HK-2 (cell line): ENCODE data around the gene KCTD19.

Source experiments
- DNase-seq: peaks from one replicate; pipeline ENCODE4 v3.0.0-alpha.2; 2018; ENCODE audit not compliant: unreplicated experiment

The KCTD19 gene

DNA sequence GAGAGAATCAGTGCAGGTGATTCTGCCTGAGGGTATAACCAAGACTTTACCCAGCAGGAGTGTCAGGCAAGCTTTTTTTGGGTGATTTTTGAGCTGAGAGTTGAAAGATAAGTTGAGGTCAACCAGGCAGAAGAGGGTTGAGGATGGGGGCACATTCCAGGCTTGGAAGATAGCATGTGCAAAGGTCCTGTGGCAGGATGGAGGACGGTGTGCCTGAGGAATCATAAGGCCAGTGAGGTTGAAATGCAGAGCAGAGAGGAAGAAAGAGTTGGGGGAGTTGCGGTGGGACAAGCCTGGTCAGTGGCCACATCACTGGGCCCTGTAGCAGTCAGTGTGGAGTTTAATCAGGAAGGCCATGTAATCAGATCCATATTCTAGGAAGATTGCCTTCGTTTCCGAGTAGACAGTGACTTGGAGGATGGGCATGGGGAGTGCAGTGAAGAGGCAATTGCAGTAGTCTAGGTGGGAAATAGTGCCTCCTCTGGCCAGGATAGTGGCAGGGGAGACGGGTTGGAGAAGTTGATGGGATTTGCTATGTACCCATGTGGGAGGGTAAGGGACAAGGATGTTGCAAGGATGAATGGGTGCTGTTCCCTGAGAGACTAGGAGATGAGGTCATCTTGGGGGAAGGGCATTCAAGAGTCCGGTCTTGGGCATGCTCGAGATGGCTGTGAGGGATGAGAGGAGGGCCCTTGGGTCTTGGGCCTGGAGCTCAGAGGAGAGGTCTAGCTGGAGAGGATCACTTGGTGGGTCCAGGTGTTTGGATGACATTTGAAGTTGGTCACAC lies 43.3 kb downstream of the KCTD19 start:
- DNase-seq, result no peak

DNA sequence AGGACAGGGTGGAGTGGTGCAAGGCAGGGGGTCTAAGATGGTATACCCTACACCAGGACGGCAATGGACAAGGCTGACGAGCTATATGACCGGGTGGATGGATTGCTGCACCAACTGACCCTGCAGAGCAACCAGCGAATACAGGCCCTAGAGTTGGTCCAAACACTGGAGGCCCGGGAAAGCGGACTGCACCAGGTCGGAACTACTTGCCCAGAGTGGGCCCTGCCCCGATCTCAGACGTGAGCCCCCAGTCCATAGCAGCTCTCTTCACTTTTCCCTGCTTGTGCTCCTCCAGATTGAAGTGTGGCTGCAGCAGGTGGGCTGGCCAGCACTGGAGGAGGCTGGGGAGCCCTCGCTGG lies 44.1 kb downstream of the KCTD19 start:
- no peak for DNase-seq

DNA sequence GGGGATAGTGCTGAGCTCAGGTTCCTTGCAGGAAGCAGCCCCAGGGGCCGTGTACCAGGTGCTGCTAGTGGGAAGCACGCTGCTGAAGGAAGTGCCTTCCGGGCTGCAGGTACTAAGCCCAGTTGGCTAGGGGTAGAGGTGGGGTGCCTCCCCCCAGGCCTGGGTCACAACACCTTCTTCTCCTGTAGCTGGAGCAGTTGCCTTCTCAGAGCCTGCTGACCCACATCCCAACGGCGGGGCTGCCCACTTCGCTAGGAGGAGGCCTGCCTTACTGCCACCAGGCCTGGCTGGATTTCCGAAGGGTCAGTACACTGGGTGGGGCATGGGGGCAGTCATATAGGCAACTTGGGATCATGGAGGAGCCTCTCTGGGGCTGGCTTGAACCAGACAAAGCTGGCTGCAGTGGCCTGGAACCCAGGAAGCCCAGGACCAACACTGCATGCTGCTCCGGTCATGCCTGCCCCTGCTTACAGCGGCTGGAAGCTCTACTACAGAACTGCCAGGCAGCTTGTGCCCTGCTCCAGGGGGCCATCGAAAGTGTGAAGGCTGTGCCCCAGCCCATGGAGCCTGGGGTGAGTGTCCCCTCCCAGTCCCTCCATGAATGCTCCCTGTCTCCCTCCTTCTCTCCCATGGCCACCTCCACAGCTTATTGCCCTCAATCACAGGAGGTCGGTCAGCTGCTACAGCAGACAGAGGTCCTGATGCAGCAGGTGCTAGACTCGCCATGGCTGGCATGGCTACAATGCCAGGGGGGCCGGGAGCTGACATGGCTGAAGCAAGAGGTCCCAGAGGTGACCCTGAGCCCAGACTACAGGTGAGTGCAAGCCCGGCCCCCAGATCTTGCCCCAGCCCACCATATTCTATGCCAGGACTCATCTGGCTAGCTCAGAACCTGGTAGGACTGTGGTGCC lies 44.8 kb downstream of the KCTD19 start:
- no peak for DNase-seq

DNA sequence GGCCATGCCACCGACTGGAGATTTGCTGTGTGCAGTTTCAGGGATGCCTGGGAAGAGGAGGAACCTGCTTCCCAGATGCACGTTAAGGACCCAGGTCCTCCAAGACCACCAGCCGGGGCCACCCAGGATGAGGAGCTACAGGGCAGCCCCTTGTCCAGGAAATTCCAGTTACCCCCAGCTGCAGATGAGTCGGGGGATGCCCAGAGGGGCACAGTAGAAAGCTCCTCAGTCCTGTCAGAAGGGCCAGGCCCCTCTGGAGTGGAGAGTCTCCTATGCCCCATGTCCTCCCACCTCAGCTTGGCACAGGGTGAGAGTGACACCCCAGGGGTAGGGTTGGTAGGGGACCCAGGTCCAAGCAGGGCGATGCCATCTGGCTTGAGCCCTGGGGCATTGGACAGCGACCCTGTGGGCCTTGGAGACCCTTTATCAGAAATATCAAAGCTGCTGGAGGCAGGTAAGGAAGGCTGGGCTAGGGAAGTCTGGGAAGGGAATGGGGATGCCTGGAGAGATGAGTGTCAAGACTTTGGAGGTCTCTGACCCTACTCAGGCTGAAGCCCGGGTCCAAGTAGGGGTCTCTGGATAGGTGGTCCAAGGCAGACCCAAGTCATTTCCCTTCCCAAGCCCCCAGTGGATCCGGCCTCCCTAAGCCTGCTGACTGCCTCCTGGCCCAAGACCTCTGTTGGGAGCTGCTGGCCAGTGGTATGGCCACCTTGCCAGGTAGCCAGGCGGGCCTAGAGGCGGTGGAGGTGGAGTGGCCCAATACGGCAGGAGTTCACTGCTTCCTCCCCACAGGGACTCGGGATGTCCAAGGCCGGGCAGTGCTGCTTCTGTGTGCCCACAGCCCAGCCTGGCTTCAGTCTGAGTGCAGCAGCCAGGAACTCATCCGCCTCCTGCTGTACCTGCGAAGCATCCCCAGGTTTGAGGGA lies 46.2 kb downstream of the KCTD19 start:
- no peak for DNase-seq

DNA sequence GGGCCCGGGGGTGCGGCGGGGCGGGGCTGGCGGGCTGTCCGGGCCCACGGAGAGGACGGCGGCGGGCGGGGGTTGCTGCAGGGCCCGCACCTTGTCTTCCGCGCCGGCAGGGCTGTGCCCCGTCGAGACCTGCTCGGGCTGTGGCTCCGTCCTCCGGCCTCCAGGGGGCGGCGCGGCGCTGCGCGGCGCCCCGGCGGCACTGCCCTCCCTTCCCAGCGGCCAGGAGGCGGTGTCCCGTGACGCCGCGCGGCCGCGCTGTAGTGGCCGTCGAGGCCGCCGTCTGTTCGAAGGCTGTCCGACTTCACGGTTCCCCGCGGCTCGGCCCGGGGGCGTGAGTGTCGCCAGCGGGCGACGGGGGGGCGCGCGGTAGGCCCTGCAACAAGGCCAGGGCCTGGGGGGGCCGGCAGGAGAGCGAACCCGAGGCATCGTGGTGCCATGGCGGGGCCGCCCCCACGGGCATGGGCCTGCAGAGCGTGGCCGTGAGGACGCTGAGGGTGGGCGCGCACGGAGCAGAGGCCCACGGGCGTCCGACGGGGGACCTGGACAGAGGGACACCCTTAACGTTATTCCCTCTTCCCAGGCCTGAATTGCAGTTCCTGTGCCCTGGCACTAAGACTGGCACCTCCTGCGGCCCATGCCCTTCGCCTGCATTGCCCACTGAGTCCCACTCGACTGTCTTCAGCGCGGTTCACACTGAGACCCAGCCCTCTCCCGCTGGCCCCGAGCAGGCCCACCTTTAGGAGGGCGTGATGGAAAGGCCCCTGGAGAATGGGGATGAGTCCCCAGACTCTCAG lies 47.0 kb downstream of the KCTD19 start, which contains the start of gene PLEKHG4:
TSS of gene PLEKHG4 (plus strand) at position 237 of the 794 bp plus-strand sequence. CDS start at position 750, 513 bp downstream.
- DNase-seq, result peak; percentile 89

GRCh38 chr16:67278773-67279295 lies 47.7 kb downstream of the KCTD19 start:
- no peak for DNase-seq

GRCh38 chr16:67277999-67278772 lies 48.4 kb downstream of the KCTD19 start:
- peak; percentile 73 for DNase-seq

- DNase-seq, result peak; percentile 96
Measured at GRCh38 chr16:67277294-67277998, 49.1 kb downstream of the KCTD19 start.

GRCh38 chr16:67275321-67275720 lies 51.2 kb downstream of the KCTD19 start:
- no peak for DNase-seq

GRCh38 chr16:67271446-67271845 lies 55.1 kb downstream of the KCTD19 start:
- no peak for DNase-seq

DNA sequence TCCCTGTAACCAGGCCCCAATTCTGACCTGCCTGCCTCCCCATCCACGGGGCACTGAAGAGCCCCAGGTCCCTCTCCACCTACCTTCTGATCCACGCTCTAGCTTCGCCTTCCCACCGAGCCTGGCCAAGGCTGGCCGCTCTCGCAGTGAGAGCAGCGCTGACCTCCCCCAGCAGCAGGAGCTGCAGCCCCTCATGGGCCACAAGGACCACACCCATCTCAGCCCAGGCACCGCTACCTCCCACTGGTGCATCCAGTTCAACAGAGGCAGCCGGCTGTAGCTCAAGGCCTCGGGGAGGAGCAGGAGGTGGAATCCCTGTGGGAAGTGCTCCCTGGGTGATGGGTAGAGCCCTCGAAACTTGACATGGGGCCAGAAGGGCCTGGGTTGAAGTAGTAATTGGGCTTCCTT lies 55.6 kb downstream of the KCTD19 start:
- DNase-seq, result no peak

- DNase-seq, result peak; percentile 84
Measured at GRCh38 chr16:67269766-67270165, 56.8 kb downstream of the KCTD19 start.

- peak; percentile 89 for DNase-seq
Measured at GRCh38 chr16:67268136-67268579, 58.4 kb downstream of the KCTD19 start.

GRCh38 chr16:67265834-67266233 lies 60.7 kb downstream of the KCTD19 start:
- DNase-seq, result no peak

- DNase-seq, result no peak
Measured at GRCh38 chr16:67264866-67265265, 61.7 kb downstream of the KCTD19 start.

GRCh38 chr16:67264277-67264676 lies 62.3 kb downstream of the KCTD19 start:
- no peak for DNase-seq

GRCh38 chr16:67263201-67263600 lies 63.3 kb downstream of the KCTD19 start:
- DNase-seq, result no peak

DNA sequence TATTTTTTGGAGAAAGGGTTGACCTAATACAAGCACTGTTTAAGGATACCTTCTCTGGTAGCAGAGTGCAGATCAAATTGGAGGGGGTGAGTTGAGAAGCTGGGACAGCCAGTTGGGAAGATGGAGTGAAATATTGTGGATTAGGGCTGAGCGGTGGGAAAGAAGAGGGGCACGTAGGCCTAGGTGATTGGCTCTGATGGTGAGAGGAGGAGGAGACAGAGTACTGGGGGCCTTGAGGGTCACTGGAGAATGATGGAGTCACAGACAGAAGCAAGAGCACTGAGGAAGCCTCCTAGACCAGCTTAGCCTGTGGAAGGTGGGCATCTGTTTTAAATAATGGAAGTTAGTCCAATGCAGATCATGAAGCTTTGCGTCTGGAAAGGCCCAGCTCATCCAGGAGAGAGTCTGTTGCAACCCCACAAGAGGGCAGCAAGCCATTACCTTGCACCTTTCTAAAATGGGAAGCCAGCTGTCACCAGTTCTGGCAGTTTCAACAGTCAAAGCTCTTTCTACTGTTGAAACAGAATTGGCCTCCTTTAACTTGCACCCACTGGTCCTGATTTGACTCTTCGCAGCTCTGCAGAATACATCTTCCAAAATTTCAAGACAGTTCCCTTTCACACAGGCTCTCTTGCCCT lies 66.0 kb downstream of the KCTD19 start:
- DNase-seq, result no peak

GRCh38 chr16:67259705-67260104 lies 66.8 kb downstream of the KCTD19 start:
- DNase-seq, result no peak
